H9 (cell line): ENCODE measurements around the gene SLC35A3. TPM values are rescaled to one million over a fixed set of nuclear protein-coding genes. Genes with fewer than 3 reads are reported as not detected.

ENCODE experiments used
- DNase-seq: peaks from one replicate; pipeline ENCODE4 v3.0.0-alpha.2; 2017
- H2AFZ ChIP-seq: one replicate; pipeline ENCODE4 v1.6.1; 2013; ENCODE audit warnings: mild to moderate bottlenecking, low read length, control low read depth, moderate library complexity
- H2AK5ac ChIP-seq: 2 replicates; pipeline ENCODE4 v1.6.1; 2013; ENCODE audit warnings: low read length, control low read depth, mixed read lengths; ENCODE audit not compliant: insufficient read length
- H2BK120ac ChIP-seq: one replicate; pipeline ENCODE4 v1.6.1; 2013; ENCODE audit warnings: low read depth, mild to moderate bottlenecking, low read length, control low read depth, inconsistent platforms; ENCODE audit not compliant: poor library complexity, severe bottlenecking
- H2BK12ac ChIP-seq: 2 replicates; pipeline ENCODE4 v1.6.1; 2013; ENCODE audit warnings: low read length, control low read depth, mixed read lengths, low read depth; ENCODE audit not compliant: insufficient read length
- H2BK15ac ChIP-seq: 2 replicates; pipeline ENCODE4 v1.6.1; 2013; ENCODE audit warnings: low read depth, low read length, control low read depth
- H2BK20ac ChIP-seq: one replicate; pipeline ENCODE4 v1.6.1; 2013; ENCODE audit warnings: low read depth, mild to moderate bottlenecking, low read length, control low read depth, inconsistent platforms; ENCODE audit not compliant: poor library complexity, severe bottlenecking
- H2BK5ac ChIP-seq: 2 replicates; pipeline ENCODE4 v1.6.1; 2013; ENCODE audit warnings: low read length, control low read depth, mixed read lengths; ENCODE audit not compliant: insufficient read length
- H3K14ac ChIP-seq: 2 replicates; pipeline ENCODE4 v1.6.1; 2013; ENCODE audit warnings: low read length, control low read depth; ENCODE audit not compliant: insufficient read depth
- H3K18ac ChIP-seq: 2 replicates; pipeline ENCODE4 v1.6.1; 2013; ENCODE audit warnings: low read depth, mild to moderate bottlenecking, mixed read lengths, low read length, control low read depth; ENCODE audit not compliant: insufficient read length
- H3K23ac ChIP-seq: 2 replicates; pipeline ENCODE4 v1.6.1; 2013; ENCODE audit warnings: low read length, control low read depth, mixed read lengths, low read depth; ENCODE audit not compliant: insufficient read length
- H3K23me2 ChIP-seq: 2 replicates; pipeline ENCODE4 v1.6.1; 2013; ENCODE audit warnings: low read depth, mild to moderate bottlenecking, mixed read lengths, low read length, control low read depth; ENCODE audit not compliant: insufficient read length, poor library complexity, severe bottlenecking
- H3K27ac ChIP-seq: 2 replicates; pipeline ENCODE4 v1.5.1; 2013; ENCODE audit warnings: low read length, control low read depth, mixed read lengths, low read depth; ENCODE audit not compliant: insufficient read length
- H3K27me3 ChIP-seq: 2 replicates; pipeline ENCODE4 v1.6.1; 2013; ENCODE audit warnings: low read length, control low read depth, inconsistent platforms; ENCODE audit not compliant: insufficient read depth
- H3K4ac ChIP-seq: 2 replicates; pipeline ENCODE4 v1.6.1; 2013; ENCODE audit warnings: low read depth, mild to moderate bottlenecking, control low read depth, inconsistent platforms, low read length, moderate library complexity
- H3K4me1 ChIP-seq: 2 replicates; pipeline ENCODE4 v1.6.1; 2013; ENCODE audit warnings: low read length, control low read depth, inconsistent platforms; ENCODE audit not compliant: insufficient read depth
- H3K4me2 ChIP-seq: 2 replicates; pipeline ENCODE4 v1.6.1; 2013; ENCODE audit warnings: low read length, control low read depth, mixed read lengths; ENCODE audit not compliant: insufficient read length, insufficient read depth
- H3K56ac ChIP-seq: 2 replicates; pipeline ENCODE4 v1.6.1; 2013; ENCODE audit warnings: low read depth, mild to moderate bottlenecking, mixed read lengths, low read length, control low read depth; ENCODE audit not compliant: insufficient read length
- H3K79me1 ChIP-seq: 2 replicates; pipeline ENCODE4 v1.6.1; 2013; ENCODE audit warnings: low read depth, mild to moderate bottlenecking, moderate library complexity, low read length, control low read depth, inconsistent platforms; ENCODE audit not compliant: insufficient read depth, poor library complexity, severe bottlenecking
- H3K79me2 ChIP-seq: 2 replicates; pipeline ENCODE4 v1.6.1; 2013; ENCODE audit warnings: low read length, control low read depth, inconsistent platforms; ENCODE audit not compliant: insufficient read depth
- H3K9ac ChIP-seq: 2 replicates; pipeline ENCODE4 v1.6.1; 2013; ENCODE audit warnings: low read length, control low read depth, mixed read lengths; ENCODE audit not compliant: insufficient read length; ENCODE audit errors: extremely low read depth
- H3K9me3 ChIP-seq: one replicate; pipeline ENCODE4 v1.6.1; 2013; ENCODE audit warnings: low read depth, low read length, inconsistent platforms; ENCODE audit not compliant: control insufficient read depth
- H3T11ph ChIP-seq: one replicate; pipeline ENCODE4 v1.6.1; 2013; ENCODE audit warnings: mild to moderate bottlenecking, low read length, control low read depth, inconsistent platforms
- H4K20me1 ChIP-seq: one replicate; pipeline ENCODE4 v1.6.1; 2013; ENCODE audit not compliant: control insufficient read depth, insufficient read length, insufficient read depth
- H4K5ac ChIP-seq: 2 replicates; pipeline ENCODE4 v1.6.1; 2013; ENCODE audit warnings: low read depth, mild to moderate bottlenecking, mixed read lengths, low read length, control low read depth; ENCODE audit not compliant: insufficient read length
- H4K8ac ChIP-seq: replicated peaks from 2 replicates; pipeline ENCODE4 v1.6.1; 2013; ENCODE audit warnings: low read length, control low read depth, mixed read lengths, low read depth; ENCODE audit not compliant: insufficient read length
- H4K91ac ChIP-seq: 2 replicates; pipeline ENCODE4 v1.6.1; 2013; ENCODE audit warnings: low read depth, mild to moderate bottlenecking, moderate library complexity, mixed read lengths, low read length, control low read depth; ENCODE audit not compliant: insufficient read length
- H3K27ac Mint-ChIP-seq, 3 experiments: 2 replicates in 2 of 3; 3 replicates in 1 of 3; pipeline ENCODE4 v1.8.0; 2020 to 2021; ENCODE audit warnings: mixed read lengths in 3 of 3, mild to moderate bottlenecking in 1 of 3, moderate library complexity in 1 of 3
- H3K27me3 Mint-ChIP-seq: 2 replicates; pipeline ENCODE4 v1.8.0; 2021; ENCODE audit warnings: low read depth, mild to moderate bottlenecking, moderate library complexity, mixed read lengths
- H3K36me3 Mint-ChIP-seq, 3 experiments: 2 replicates in 2 of 3; 3 replicates in 1 of 3; pipeline ENCODE4 v1.8.0; 2020 to 2021; ENCODE audit warnings: low read depth in 3 of 3, mixed read lengths in 3 of 3; ENCODE audit not compliant: insufficient read depth in 1 of 3
- H3K4me1 Mint-ChIP-seq, 2 experiments: 2 replicates each; pipeline ENCODE4 v1.8.0; 2020; ENCODE audit warnings: mixed read lengths in 2 of 2
- H3K4me3 Mint-ChIP-seq, 2 experiments: 2 replicates in 1 of 2; 3 replicates in 1 of 2; pipeline ENCODE4 v1.8.0; 2020 to 2021; ENCODE audit warnings: mild to moderate bottlenecking in 2 of 2, mixed read lengths in 2 of 2, moderate library complexity in 1 of 2
- H3K9me3 Mint-ChIP-seq, 2 experiments: 2 replicates in 1 of 2; 3 replicates in 1 of 2; pipeline ENCODE4 v1.8.0; 2020; ENCODE audit warnings: mild to moderate bottlenecking in 2 of 2, mixed read lengths in 2 of 2, moderate library complexity in 1 of 2
- CTCF ChIP-seq: fragments of 200-600 bp; sonication (generic); conservative IDR thresholded peaks from 3 replicates; pipeline ENCODE4 v1.8.0; 2021; ENCODE audit warnings: antibody characterized with exemption, mild to moderate bottlenecking
- WGBS: extraction: QIAGEN DNeasy Blood & Tissue Kit; methylation state at CpG from one replicate; pipeline ENCODE4 v1.1.7; 2013; ENCODE audit warnings: missing lambda C conversion rate, low lambda C conversion rate, mixed read lengths; ENCODE audit not compliant: insufficient read length; ENCODE audit errors: extremely low coverage; 5-methylcytosine and 5-hydroxymethylcytosine counted together
- total RNA-seq: library from RNA; stranded (reverse); gene quantifications from 2 replicates; pipeline ENCODE4 v1.2.1, GENCODE V29; 2021

The SLC35A3 gene
- total RNA-seq, 1 experiment from 2014 or later = 15.1 TPM

GRCh38 chr1:100028765-100029164 lies 59.0 kb downstream of the SLC35A3 start:
- H3K4me2 ChIP-seq = no peak overlapping the region
- no peaks in the 10 kb centered on the region for H3K79me1 ChIP-seq
- no peak overlapping the region for H3T11ph ChIP-seq
- no CpG with 5 or more reads among the region's 2 CpGs for WGBS
- H3K23ac ChIP-seq = no peak overlapping the region
- H2BK120ac ChIP-seq = no peak overlapping the region
- Mint-ChIP-seq H3K4me1 (peaks cover 10 to 11% of the 10 kb centered on the region in 2 experiments), H3K36me3 (no peaks in the 10 kb centered on the region; a peak in 1 of 7 replicates), H3K9me3 (no peaks in the 10 kb centered on the region), H3K4me3 (no peak overlapping the region), H3K27me3 (no peaks in the 10 kb centered on the region), H3K27ac (no peak overlapping the region)
- TF ChIP-seq CTCF = no peak
- no peaks in the 10 kb centered on the region for H4K20me1 ChIP-seq
- H3K79me2 ChIP-seq = no peaks in the 10 kb centered on the region
- H3K27me3 ChIP-seq = no peaks in the 10 kb centered on the region
- H3K27ac ChIP-seq = no peak overlapping the region
- no peak overlapping the region for H2AFZ ChIP-seq
- H3K4ac ChIP-seq = no peak overlapping the region
- no peak overlapping the region for H4K8ac ChIP-seq
- H4K91ac ChIP-seq = no peak overlapping the region
- H3K14ac ChIP-seq = no peak overlapping the region
- H3K23me2 ChIP-seq = no peaks in the 10 kb centered on the region
- H2AK5ac ChIP-seq = no peak overlapping the region
- DNase-seq = no peak
- H3K56ac ChIP-seq = no peak overlapping the region
- no peak overlapping the region for H2BK5ac ChIP-seq
- H2BK12ac ChIP-seq = no peak overlapping the region
- no peak overlapping the region for H3K18ac ChIP-seq
- H4K5ac ChIP-seq = no peak overlapping the region
- no peak overlapping the region for H3K9ac ChIP-seq
- H3K9me3 ChIP-seq = no peaks in the 10 kb centered on the region
- H3K4me1 ChIP-seq = 0 out of 2 replicates have a peak, but pooled peaks cover 2% of the 10 kb centered on the region
- H2BK20ac ChIP-seq = no peak overlapping the region
- no peak overlapping the region for H2BK15ac ChIP-seq
